ENCODE results near the gene CHCHD3.
"Not testable (repeated sequence)": the region's sequence is repeated elsewhere in the genome, so short reads cannot be mapped to it uniquely, and the experiment has no call there.

CHCHD3 gene

DNA sequence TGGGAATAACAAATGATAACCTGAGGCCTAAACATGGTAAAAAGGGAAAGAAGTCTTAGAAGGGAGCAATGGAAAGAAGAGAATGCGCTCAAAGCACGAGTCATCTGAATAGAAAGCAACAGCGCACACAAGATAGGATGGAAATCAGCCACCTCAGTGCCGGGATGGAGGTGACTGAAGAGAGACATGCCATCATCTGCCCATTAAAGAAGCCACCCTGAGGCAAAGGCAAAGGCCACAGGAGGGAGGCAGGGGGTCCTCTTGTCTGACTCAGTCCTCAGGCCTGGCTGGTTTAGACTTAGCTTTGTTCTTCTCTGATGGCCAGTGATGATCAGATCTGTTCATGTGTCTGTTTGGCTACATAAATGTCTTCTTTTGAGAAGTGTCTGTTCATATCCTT, 180.6 kb downstream of the CHCHD3 start:
- DNase-seq (ENCODE audit: low spot score), result no peak

DNA sequence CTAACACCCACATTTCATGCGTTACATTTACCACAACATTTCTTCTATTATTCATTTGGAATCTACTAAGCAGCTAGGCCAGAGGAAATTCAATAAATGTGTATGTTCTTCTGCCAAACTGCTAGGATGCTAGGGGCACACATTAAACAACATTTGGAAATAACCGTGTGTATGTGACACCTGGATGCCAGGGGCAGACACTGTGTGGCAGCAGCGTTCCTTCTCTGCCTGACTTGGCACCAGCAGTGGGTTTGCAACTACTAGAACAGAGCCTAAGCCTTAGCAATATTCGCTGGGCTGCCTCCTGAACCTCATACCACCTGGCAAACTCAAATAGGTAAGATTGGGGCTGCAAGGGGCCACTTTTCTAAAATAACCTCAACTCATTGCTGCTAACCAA, 182.1 kb downstream of the CHCHD3 start:
- no peak for DNase-seq (ENCODE audit: low spot score)

DNA sequence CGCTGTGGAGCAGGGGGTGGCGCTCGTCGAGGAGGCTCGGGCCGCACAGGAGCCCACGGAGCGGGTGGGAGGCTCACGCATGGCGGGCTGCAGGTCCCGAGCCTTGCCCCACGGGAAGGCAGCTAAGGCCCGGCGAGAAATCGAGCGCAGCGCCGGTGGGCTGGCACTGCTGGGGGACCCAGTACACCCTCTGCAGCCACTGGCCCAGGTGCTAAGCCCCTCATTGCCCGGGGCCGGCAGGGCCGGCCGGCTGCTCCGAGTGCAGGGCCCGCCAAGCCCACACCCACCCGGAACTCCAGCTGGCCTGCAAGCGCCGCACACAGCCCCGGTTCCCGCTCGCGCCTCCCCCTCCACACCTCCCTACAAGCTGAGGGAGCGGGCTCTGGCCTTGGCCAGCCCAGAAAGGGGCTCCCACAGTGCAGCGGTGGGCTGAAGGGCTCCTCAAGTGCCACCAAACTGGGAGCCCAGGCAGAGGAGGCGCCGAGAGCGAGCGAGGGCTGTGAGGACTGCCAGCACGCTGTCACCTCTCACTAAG, 183.2 kb downstream of the CHCHD3 start:
- DNase-seq (ENCODE audit: low spot score), result not testable (repeated sequence)

DNA sequence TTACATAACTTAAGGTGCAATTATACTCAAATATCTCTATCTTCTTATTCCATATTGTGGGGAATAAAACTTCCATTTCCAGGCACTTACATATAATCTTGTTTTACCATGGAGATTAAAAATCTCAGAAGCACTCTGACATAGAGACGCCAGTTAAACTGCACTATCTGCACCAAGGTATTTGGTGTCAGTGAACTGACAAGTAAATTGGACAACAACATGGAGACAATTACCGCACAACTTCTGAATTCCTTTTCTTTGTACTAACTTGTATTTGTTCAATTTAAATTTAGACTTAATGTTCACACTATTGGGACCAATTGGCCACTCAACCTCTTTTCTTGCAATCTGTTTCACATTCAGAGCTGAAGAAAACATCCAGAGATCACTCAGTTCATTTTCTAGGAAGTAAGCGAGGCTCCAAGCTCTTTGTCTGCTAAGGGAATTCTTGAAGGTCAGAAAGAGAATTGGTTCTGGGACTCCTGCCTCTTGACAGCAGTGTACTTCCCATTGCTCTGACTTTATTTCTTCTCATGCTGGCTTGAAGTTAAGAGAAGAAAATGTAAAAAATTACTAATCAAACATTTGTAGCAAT, 184.7 kb downstream of the CHCHD3 start:
- DNase-seq (ENCODE audit: low spot score), result no peak

DNA sequence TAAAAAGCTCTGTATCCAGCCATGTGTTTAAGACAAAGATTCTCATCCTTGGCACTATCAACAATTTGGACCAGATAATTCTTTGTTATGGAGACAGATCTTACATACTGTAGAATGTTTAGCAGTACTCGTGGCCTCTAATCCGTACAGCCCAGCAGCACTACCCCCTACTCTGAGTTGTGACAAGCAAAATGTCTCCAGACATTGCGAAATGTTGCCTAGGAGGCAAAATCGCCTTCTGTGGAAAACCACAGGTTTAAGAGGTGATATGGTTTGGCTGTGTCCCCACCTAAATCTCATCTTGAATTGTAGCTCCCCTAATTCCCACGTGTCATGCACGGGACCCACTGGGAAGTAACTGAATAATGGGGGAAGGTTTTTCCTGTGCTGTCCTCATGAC, 186.7 kb downstream of the CHCHD3 start:
- no peak for DNase-seq (ENCODE audit: low spot score)

DNA sequence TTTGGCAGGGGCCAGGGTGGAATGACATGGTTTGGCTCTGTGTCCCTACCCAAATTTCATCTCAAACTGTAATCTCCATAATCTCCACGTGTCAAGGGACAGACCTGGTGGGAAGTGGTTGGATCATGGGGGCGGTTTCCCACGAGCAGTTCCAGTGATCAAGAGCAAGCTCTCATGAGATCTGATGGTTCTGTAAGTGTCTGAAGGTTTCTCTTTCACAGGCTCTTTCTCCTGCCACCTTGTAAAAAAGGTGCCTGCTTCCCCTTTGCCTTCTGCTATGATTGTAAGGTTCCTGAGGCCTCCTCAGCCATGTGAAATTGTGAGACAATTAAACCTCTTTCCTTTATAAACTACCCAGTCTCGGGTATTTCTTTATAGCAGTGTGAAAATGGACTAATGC, 188.3 kb downstream of the CHCHD3 start:
- no peak for DNase-seq (ENCODE audit: low spot score)

DNA sequence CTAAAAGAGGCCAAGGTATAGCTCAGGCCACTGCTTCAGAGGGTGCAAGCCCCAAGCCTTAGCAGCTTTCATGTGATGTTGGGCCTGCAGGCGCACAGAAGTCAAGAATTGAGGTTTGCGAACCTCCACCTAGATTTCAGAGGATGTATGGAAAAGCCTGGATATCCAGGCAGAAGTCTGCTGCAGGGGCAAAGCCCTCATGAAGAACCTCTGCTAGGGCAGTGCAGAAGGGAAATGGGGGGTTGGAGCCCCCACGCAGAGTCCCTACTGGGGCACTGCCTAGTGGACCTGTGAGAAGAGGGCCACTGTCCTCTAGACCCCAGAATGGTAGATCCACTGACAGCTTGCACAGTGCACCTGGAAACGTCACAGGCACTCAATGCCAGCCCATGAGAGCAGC, 189.1 kb downstream of the CHCHD3 start:
- not testable (repeated sequence) for DNase-seq (ENCODE audit: low spot score)

DNA sequence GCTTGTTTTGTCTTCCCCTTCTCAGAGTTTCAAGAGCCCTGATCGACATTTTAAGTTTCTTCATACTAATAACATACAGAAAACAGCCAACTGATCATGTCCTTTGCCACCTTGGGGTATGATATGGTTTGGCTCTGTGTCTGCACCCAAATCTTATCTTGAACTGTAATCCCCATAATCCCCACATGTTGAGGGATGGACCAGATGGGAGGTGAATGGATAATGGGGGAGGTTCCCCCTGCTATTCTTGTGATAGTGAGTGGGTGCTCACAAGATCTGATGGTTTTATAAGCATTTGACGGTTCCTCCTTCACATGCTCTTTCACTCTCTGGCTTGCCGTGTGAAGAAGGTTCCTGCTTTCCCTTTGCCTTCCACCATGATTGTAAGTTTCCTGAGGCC, 190.3 kb downstream of the CHCHD3 start:
- no peak for DNase-seq (ENCODE audit: low spot score)

DNA sequence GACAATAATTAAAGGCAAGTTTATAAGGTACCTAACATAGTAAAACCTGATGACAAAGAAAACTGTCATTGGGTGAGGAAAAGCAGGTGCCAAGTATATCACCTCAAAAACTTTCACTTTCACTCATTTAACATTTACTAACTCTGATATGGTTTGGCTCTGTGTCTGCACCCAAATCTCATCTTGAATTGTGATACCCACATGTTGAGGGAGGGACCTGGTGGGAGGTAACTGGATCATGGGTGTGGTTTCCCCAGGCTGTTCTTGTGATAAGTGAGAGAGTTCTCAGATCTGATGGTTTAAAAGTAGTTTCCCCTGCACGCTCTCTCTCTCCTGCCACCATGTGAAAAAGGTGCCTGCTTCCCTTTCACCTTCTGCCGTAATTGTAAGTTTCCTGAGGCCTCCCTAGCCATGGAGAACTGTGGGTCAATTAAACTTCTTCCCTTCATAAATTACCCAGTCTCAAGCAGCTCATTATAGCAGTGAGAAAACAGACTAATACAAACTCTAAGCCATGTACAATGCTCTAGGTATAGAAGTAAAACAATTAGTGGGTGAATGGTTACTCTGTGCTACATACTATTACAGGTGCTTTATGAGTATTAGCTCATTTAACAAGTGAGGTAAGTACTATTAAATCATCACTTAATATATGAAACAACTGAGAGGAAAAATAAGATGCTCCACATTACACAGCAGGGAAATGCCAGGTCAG, 199.0 kb downstream of the CHCHD3 start:
- no peak for DNase-seq (ENCODE audit: low spot score)

DNA sequence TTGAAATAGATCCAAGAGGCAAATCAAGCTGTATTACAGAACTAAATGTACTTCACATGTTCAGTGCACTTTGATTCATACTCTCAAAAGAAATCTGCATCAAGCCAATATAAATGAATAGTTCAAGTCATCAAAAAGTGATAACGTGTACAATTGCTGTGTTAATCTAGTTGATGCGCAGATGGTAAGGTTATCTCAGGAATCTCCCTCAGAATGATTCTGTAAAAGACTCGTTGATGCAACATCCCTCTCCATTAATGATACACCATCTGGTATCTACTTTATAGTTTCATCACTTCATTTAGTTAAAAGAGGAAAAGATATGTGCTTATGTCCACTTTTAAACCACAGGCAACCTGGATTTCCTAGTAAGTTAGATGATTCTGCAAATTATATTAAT, 200.6 kb downstream of the CHCHD3 start:
- DNase-seq (ENCODE audit: low spot score), result no peak

DNA sequence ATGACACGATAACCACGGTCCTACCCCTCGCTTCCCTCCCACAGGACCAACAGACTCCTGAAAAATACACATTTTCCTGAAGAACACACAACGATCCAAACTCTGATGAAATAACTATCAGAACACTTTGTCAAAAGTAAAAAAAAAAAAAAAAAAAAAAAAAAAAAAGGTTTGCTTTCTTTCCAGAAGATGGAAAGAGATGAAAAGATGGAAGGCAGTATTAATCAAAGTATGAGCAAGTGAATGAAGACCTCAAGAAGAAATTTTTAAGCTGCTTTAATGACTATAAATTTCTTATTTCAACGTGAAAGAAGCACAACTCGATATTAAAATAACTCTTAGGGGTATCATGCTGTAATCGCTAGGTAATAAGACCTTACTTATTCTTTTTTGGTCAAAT, 202.3 kb downstream of the CHCHD3 start:
- no peak for DNase-seq (ENCODE audit: low spot score)

DNA sequence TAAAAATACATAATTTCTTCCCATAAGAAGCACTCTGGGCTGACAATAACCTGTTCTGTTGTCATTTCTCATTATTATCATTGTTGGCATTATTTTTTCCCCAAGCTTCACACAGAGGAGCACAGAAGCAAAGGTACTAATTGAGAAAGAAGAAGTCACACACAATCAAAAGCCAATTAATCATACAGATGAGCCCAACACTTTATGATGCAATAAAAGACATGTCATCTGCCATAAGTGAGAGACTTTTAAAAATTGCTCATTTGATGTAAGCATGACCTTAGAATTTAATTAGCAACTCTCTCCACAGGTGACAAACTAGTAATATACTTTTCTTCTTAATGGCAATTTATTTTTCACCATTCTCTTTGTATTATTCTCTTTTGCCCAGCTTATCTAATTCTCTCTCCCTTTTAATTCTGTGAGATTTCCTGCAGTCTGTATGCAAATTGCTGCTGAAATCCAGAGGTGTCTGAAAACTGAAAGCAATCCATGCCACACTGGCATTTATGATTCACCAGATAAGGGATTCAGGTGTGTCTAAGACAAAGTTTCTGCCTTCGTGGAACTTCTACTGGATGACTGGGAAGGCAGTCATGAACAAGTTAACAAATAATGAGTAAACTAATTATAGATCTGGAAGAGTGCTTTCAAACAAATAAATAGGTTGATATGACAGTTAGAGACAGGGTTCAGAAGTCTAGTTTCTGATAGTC, 203.5 kb downstream of the CHCHD3 start:
- no peak for DNase-seq (ENCODE audit: low spot score)

DNA sequence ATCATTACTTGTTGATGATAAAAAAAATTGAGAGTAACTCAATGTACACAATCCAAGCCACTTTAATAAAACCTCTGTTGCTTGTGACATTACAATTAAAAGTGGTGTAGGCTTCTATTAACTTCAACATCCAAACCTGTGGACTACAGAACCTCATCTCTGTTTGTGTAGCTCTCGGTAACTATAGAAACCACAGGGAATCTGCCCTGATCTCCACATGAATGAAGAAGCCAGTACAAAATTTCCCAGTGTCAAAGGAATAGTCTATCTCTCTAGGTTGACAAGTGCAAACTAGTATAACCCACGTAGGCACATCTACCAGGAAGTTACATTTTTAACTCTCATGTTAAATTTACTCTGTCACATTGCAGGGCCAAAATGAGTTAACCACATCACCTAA, 204.3 kb downstream of the CHCHD3 start:
- no peak for DNase-seq (ENCODE audit: low spot score)

DNA sequence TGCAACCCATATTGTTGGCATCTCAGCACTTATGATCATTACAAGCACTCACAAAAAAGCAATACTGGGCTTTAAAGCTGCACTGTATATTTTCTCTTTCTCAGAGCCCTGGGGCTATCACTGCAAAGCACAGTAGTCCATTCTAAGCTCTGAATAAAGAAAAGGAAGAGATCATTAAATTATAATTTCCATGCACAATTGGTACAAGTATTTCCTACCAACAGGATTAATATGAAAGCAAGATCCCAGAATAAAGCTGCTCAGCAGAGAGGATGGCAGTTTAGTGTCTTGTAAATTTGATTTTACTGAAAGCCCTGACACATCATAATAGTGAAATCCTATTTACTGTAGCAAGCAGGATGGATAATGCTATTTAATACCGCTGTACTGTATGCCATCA, 205.3 kb downstream of the CHCHD3 start:
- DNase-seq (ENCODE audit: low spot score), result no peak

DNA sequence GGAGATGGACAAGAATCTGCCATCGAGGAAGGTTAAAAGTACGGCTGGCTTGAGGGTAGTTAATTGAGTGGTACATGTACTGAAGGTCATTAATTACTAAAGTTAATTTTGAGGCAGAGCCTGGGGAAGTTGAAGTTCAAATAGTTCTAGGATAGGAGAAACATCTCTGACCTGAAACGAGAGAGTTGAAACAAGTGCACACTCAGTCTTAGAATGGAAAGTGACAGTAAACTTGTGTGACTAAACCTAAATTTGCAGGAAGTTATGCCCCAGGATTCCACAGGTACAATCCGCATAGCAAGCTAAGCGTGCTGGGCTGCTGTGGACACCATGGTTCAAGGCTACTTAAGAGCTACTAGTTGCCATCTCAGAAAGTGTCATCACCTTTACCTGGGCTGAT, 209.9 kb downstream of the CHCHD3 start:
- DNase-seq (ENCODE audit: low spot score), result no peak

DNA sequence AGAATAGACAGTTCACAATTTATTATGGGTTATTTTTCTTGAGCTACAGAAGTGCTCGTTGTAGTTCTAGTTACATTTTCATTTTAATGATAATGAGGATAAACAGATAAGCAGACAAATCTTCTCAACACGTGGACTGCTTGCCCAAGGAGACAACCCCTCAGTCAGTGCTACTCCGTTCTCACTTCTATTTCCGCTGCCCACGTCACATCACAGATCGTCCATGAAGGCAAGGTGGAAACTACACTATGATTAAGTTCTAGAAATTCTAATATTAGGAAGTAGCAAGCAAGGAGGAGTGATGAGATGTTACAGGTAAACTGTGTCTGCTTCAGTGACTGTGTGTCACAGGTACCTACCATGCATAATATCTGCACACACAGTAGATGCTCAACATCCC, 210.5 kb downstream of the CHCHD3 start:
- no peak for DNase-seq (ENCODE audit: low spot score)

DNA sequence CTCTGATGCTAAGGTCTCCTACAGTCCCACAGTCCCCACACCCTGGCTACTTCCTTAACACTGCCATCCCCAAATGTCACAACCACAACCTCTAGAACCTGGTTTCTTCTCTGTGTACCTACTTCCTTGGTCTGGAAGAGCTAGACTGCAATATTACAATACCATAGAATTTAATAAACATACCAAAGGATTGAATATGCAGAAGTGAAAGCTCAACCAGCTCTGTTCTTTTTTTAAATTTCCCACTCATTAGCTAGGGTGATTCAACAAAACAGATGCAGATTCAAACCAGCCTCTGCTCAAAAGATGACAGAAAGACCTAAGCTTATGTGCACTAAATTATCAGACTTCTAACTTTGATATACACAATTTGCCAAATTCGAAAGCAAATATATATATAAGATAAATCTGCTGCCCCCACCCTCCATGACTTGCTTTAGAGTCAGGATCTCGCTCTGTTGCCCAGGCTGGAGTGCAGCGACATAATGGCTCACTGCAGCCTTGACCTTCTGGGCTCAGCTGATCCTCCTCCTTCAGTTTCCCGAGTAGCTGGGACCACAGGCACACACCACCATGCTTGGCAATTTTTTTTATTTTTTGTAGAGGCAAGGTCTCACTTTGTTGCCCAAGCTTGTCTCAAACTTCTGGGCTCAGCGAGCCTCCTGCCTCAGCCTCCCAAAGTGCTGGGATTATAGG, 212.6 kb downstream of the CHCHD3 start:
- DNase-seq (ENCODE audit: low spot score), result peak; percentile 37

DNA sequence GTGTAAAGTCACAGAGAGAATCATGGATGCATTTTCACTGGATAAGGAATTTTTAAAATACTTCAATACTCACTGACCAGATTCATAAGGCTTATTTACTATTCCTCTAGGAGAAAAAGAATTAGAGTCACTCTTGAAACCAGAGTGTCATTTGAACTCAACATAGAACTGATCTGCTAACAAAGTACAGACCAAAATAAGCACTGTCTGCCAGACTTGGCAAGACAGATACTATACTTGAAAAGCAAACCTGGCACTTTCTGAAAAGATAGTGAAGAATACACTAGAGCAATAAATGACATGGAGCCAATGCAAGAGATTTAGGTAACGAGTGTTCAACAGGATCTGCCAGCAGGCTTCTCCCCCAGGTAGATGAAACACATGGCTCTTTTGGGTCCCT, 215.3 kb downstream of the CHCHD3 start:
- no peak for DNase-seq (ENCODE audit: low spot score)

DNA sequence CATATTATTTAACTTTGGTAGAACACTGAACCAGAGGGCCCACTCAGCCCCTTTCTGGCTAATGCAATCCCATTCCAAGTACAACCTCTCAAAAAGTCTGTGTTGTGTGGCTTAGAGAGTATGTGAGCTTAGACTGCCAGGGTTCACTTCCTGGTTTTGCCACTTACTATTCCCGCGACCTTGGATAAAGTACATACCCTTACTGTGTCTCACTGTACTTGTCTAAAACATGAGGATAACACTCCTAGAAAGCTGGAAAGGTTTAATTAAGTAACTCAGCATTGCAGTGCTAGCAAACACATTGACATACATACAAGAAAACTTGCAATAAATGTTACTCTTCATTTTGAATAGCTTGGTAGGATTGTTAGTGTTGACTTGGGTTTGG, 215.8 kb downstream of the CHCHD3 start:
- DNase-seq (ENCODE audit: low spot score), result no peak

DNA sequence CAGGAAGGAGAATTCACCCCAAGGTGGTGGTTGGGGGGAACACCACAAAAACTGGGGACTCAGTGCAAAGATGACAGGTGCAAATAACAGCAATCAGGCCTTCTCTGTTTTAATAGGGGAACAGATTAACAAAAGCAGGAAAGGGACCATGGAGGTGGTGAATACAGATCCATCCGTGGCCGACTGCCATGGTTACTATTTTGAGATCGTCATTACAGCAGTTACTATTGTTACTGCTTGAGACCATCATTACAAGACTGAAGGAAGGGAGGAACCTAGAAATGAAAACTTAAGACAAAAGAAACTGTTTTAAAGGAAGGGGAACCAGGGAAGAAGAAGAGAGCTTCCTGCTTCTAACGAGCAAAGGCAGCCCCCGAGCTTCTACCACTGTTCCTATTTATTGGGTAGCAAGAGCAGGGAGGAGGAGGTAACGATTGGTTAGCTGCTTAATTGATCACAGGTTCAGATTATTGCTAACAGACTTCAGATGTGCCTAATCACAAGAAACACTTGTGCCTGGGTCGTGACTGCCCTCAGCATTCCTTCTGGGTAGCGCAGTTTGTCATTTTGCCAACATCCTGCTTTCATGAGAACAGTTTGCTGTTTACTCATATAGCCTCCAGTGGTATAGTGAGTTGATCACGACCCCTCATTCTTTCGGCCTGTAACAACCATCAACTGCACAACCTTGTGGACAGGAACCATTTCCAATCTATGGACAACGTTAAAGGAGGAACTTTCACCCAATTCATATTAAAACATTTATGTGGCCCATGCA, 216.3 kb downstream of the CHCHD3 start:
- DNase-seq (ENCODE audit: low spot score), result peak; percentile 6

DNA sequence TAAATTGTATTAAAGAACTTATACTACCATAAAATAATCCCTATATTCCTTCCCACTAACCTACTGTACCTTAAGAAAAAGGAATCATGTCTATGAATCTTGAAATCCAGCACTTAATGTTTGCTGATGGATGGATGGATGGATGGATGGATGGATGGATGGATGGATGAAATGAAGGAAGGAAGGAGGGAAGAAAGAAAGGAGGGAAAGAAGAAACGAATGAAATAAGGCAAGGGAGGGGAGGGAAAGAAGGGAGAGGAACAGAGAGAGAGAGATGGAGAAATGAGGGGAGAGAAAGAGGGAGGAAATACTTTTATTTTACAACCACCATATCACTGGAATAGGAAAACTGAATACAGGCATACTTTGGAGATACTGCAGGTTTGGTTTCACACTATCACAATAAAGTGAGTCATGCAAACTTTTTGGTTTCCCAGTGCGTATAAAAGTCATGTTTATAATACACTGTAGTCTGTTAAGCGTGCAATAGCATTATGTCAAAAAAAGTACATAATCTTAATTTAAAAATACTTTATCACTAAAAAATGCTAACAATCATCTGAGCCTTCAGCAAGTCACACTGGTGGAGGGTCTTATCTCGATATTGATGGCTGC, 219.8 kb downstream of the CHCHD3 start:
- DNase-seq (ENCODE audit: low spot score), result no peak

Measured in GM03348 (cell line).